ENCODE data around the gene RBBP5. TPM values are rescaled to one million over a fixed set of nuclear protein-coding genes. Genes with fewer than 3 reads are reported as not detected.
"Not testable (repeated sequence)": the region's sequence is repeated elsewhere in the genome, so short reads cannot be mapped to it uniquely, and the experiment has no call there.

RBBP5 gene
- total RNA-seq, 2 donors from 2014 or later = 15.0 to 15.1 TPM

DNA sequence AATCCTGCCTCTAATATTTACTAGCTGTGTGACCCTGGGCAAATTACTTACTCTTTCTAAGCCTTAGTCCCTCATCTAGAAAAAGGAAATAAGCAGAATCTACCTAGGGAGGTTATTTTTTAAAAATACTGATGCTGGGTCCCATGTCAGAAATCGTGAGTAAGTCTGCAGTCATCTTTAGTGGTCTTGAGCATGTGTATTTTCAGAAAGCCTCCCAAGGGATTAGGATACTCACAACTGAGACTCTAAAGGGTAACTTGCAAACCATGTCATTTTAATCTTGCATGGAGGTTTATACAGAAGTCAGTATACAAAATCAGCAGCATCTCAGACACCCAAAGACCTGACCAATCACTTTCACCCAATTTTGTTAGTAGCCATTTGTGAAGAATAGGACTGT lies 46.5 kb upstream of the RBBP5 start:
- H3K36me3 ChIP-seq = peaks cover 4 to 5% of the 10 kb centered on the region in 2 donors
- 91% methylated on average over 1 of the region's 1 CpG for WGBS

DNA sequence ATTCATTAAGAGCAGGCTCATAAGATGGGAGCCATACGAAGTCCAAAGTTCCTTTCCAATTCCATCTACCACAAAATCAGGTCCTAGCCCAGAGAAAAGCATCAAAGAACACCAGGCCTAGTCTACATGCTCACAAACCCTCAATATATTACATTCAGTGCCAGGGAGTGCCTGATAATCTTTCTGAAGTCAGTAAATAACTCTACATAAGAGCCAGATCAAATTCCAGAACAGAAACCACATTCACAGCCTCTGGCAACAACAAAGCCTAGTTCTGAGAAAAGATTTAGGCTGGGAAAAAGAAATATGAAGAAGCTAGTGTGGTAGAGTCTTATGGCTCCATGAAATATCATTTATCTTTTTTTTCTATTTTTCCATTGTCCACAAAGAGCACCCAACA lies 40.5 kb upstream of the RBBP5 start:
- Histone ChIP-seq H3K27ac (no peak overlapping the region), H3K4me3 (no peak overlapping the region), H3K36me3 (peaks cover 4 to 10% of the 10 kb centered on the region in 2 donors), H3K4me1 (replicated peaks) (no peaks in the 10 kb centered on the region), H3K9me3 (no peaks in the 10 kb centered on the region), H3K27me3 (replicated peaks; ENCODE audit: insufficient read depth) (no peaks in the 10 kb centered on the region)
- intact Hi-C loops (cut with DNase I) = no loop called here
- DNase-seq (ENCODE audit: low spot score) = no peak
- WGBS = 89% methylated on average over 1 of the region's 1 CpG
- TF ChIP-seq, protein P1, sequence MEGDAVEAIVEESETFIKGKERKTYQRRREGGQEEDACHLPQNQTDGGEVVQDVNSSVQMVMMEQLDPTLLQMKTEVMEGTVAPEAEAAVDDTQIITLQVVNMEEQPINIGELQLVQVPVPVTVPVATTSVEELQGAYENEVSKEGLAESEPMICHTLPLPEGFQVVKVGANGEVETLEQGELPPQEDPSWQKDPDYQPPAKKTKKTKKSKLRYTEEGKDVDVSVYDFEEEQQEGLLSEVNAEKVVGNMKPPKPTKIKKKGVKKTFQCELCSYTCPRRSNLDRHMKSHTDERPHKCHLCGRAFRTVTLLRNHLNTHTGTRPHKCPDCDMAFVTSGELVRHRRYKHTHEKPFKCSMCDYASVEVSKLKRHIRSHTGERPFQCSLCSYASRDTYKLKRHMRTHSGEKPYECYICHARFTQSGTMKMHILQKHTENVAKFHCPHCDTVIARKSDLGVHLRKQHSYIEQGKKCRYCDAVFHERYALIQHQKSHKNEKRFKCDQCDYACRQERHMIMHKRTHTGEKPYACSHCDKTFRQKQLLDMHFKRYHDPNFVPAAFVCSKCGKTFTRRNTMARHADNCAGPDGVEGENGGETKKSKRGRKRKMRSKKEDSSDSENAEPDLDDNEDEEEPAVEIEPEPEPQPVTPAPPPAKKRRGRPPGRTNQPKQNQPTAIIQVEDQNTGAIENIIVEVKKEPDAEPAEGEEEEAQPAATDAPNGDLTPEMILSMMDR (IDR thresholded peaks at IDR 0.05) = no peak
- TF ChIP-seq POLR2AphosphoS5 (IDR thresholded peaks at IDR 0.05) (no peak), POLR2A (IDR thresholded peaks at IDR 0.05) (no peak)

More for the DNA sequence above, 46.5 kb upstream of the RBBP5 start:
- Histone ChIP-seq H3K9me3 (no peaks in the 10 kb centered on the region), H3K27ac (no peak overlapping the region), H3K4me3 (no peak overlapping the region), H3K27me3 (replicated peaks; ENCODE audit: insufficient read depth) (no peaks in the 10 kb centered on the region), H3K4me1 (replicated peaks) (no peaks in the 10 kb centered on the region)
- TF ChIP-seq POLR2AphosphoS5 (IDR thresholded peaks at IDR 0.05) = no peak
- TF ChIP-seq POLR2A (IDR thresholded peaks at IDR 0.05) = no peak
- TF ChIP-seq, protein P1 (IDR thresholded peaks at IDR 0.05) = no peak
- intact Hi-C loops (cut with DNase I) = no loop called here
- DNase-seq (ENCODE audit: low spot score) = no peak

DNA sequence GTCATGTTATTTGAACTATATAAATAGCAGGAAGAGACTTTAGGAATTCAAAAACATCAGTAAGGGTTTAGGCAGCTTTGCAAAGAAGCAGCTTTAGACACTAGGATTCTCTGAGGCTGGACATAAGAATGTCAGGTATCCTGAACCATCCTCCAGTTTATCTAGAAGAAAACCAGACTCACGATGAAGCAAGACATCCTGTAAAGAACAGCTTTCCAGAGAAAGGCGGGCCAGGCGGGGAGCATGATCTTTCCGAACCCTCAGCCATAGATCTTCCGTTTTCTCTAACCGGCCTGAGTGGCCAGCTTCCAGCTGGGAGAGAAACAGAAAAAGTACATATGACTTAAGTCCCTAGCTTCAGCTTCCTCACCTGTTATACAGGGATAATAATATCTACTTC lies 39.3 kb upstream of the RBBP5 start:
- Histone ChIP-seq H3K27ac (no peak overlapping the region), H3K4me1 (replicated peaks) (no peaks in the 10 kb centered on the region), H3K9me3 (no peaks in the 10 kb centered on the region), H3K27me3 (replicated peaks; ENCODE audit: insufficient read depth) (no peaks in the 10 kb centered on the region), H3K36me3 (peaks cover 12 to 14% of the 10 kb centered on the region in 2 donors), H3K4me3 (no peak overlapping the region)
- WGBS = 95% methylated on average over 6 of the region's 6 CpGs
- intact Hi-C loops (cut with DNase I) = no loop called here
- TF ChIP-seq POLR2A (IDR thresholded peaks at IDR 0.05) = no peak
- TF ChIP-seq, protein P1 (IDR thresholded peaks at IDR 0.05) = no peak
- no peak for TF ChIP-seq POLR2AphosphoS5 (IDR thresholded peaks at IDR 0.05)
- DNase-seq (ENCODE audit: low spot score) = no peak

DNA sequence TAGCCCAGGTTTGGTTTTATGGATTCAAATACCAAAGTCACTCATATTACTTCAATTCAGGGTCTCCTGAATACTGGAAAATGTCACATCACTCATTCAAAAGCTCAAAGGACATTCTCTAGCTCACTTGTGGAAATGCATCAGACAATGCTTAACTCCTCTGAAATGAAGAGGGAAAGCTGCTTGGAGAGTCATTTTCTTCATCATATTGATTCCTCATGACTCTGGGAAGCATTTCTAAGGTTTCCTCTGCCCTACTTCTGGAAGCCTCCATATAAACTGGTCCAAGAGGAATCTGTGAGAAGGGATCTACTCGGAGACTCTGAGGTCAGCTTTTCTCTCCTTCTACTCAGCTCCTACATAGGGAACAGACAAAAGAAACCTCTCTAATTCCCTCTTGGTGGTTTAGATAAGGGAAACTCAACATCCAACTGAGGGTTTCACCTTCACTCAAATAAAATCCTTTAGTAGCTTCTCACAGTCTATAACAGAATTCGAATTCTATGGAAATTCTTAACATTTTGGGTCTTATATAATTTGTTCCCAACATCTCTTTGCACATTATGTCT lies 36.4 kb upstream of the RBBP5 start:
- Histone ChIP-seq H3K36me3 (peaks cover 8 to 11% of the 10 kb centered on the region in 2 donors), H3K9me3 (no peaks in the 10 kb centered on the region), H3K4me3 (no peak overlapping the region), H3K4me1 (replicated peaks) (no peaks in the 10 kb centered on the region), H3K27me3 (replicated peaks; ENCODE audit: insufficient read depth) (no peaks in the 10 kb centered on the region), H3K27ac (no peak overlapping the region)
- TF ChIP-seq POLR2AphosphoS5 (IDR thresholded peaks at IDR 0.05) (no peak), POLR2A (IDR thresholded peaks at IDR 0.05) (no peak)
- TF ChIP-seq, protein P1 (IDR thresholded peaks at IDR 0.05) = no peak
- no peak for DNase-seq (ENCODE audit: low spot score)
- intact Hi-C loops (cut with DNase I) = no loop called here
- WGBS = 92% methylated on average over 2 of the region's 2 CpGs

DNA sequence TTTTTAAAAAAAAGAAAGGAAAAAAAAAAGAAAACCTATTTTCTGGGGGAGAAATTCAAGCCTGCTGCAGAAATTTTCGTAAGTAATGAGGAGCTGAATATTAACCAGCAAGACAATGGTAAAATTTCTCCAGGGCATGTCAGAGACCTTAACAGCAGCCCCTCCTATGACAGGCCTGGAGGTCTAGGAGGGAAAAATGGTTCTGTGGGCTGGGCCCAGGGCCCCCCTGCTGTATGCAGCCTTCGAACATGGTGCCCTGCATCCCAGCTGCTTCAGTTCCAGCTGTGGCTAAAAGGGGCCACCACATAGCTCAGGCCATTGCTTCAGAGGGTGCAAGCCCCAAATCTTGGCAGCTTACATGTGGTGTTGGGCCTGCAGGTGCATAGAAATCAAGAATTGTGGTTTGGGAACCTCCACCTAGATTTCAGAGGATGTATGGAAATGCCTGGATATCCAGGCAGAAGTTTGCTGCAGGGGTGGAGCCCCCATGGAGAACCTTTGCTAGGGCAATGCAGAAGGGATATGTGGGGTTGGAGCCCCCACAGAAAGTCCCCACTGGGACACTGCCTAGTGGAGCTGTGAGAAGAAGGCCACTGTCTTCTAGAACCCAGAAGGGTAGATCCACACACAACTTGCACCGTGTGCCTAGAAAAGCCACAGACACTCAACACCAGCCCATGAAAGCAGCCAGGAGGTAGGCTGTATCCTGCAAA lies 34.0 kb upstream of the RBBP5 start:
- H3K27me3 ChIP-seq (replicated peaks; ENCODE audit: insufficient read depth); H3K4me3 ChIP-seq; H3K4me1 ChIP-seq (replicated peaks); H3K27ac ChIP-seq; H3K9me3 ChIP-seq; DNase-seq (ENCODE audit: low spot score); intact Hi-C loops (cut with DNase I): not testable (repeated sequence)
- 97% methylated on average over 3 of the region's 3 CpGs for WGBS
- peaks cover 8 to 11% of the 10 kb centered on the region in 2 donors for H3K36me3 ChIP-seq

Measured in prostate gland (tissue), 2 donors.